Neural cell (in vitro differentiated cells): Measurements from ENCODE around the gene ENO2. TPM values are rescaled to one million over a fixed set of nuclear protein-coding genes. Genes with fewer than 3 reads are reported as not detected.
A peak's percentile ranks its signal among the peaks of the same experiment; 100 is the strongest.

ENCODE experiments used
- H2AFZ ChIP-seq: fragments of 200-600, 300-800 bp; sonication (generic), shearing (Covaris generic); 2 replicates; pipeline ENCODE4 v1.6.0; 2014; ENCODE audit warnings: low read depth, mild to moderate bottlenecking, antibody characterized with exemption, low read length, moderate library complexity
- H3F3A ChIP-seq: fragments of 200-600 bp; shearing (Covaris generic); 2 replicates; pipeline ENCODE4 v1.6.1; 2016; ENCODE audit warnings: mild to moderate bottlenecking, moderate library complexity, mixed read lengths, antibody characterized with exemption, low read length; ENCODE audit not compliant: insufficient read depth, poor library complexity, severe bottlenecking
- H3K27ac ChIP-seq: fragments of 200-600, 300-800 bp; sonication (generic), shearing (Covaris generic); 2 replicates; pipeline ENCODE4 v1.5.1; 2014; ENCODE audit warnings: mild to moderate bottlenecking, low read length, moderate library complexity
- H3K27me3 ChIP-seq: fragments of 300-800, 200-600 bp; sonication (generic), shearing (Covaris generic); 2 replicates; pipeline ENCODE4 v1.6.0; 2014; ENCODE audit warnings: mild to moderate bottlenecking, low read depth, low read length, moderate library complexity; ENCODE audit not compliant: insufficient read depth
- H3K36me3 ChIP-seq: fragments of 300-800, 200-600 bp; sonication (generic), shearing (Covaris generic); 2 replicates; pipeline ENCODE4 v1.5.1; 2014; ENCODE audit warnings: mild to moderate bottlenecking, antibody characterized with exemption, low read length, moderate library complexity; ENCODE audit not compliant: insufficient read depth
- H3K4me2 ChIP-seq: fragments of 300-800, 200-600 bp; sonication (generic), shearing (Covaris generic); 2 replicates; pipeline ENCODE4 v1.6.0; 2014; ENCODE audit warnings: mild to moderate bottlenecking, low read length
- H3K4me3 ChIP-seq: fragments of 300-800, 200-600 bp; sonication (generic), shearing (Covaris generic); 2 replicates; pipeline ENCODE4 v1.5.1; 2014; ENCODE audit warnings: mild to moderate bottlenecking, low read length, moderate library complexity
- H3K79me2 ChIP-seq: fragments of 200-600 bp; shearing (Covaris generic); replicated peaks from 2 replicates; pipeline ENCODE4 v1.6.0; 2014; ENCODE audit warnings: mild to moderate bottlenecking, low read length, moderate library complexity; ENCODE audit not compliant: insufficient read depth
- H3K9ac ChIP-seq: fragments of 300-800, 200-600 bp; sonication (generic), shearing (Covaris generic); 2 replicates; pipeline ENCODE4 v1.6.1; 2016; ENCODE audit warnings: mild to moderate bottlenecking, low read length, mixed read lengths
- H3K9me2 ChIP-seq: fragments of 200-600 bp; shearing (Covaris generic); 2 replicates; pipeline ENCODE4 v1.6.1; 2016; ENCODE audit warnings: mild to moderate bottlenecking, low read length, mixed read lengths; ENCODE audit not compliant: insufficient read depth
- H3K9me3 ChIP-seq: fragments of 200-600, 300-800 bp; sonication (generic), shearing (Covaris generic); 2 replicates; pipeline ENCODE4 v1.6.1; 2016; ENCODE audit warnings: mild to moderate bottlenecking, mixed run types, low read length, moderate library complexity, mixed read lengths
- H4K20me1 ChIP-seq: fragments of 200-600 bp; shearing (Covaris generic); 2 replicates; pipeline ENCODE4 v1.6.1; 2016; ENCODE audit warnings: mild to moderate bottlenecking, mixed run types; ENCODE audit not compliant: insufficient read depth
- CTCF ChIP-seq: fragments of 450-650 bp; IDR thresholded peaks from 2 replicates; pipeline ENCODE4 v1.5.1; 2014; ENCODE audit warnings: antibody characterized with exemption, mild to moderate bottlenecking, moderate library complexity; ENCODE audit not compliant: poor library complexity, severe bottlenecking
- EP300 ChIP-seq: fragments of 450-650 bp; conservative IDR thresholded peaks from 2 replicates; pipeline ENCODE4 v1.6.1; 2014; ENCODE audit warnings: antibody characterized with exemption, mild to moderate bottlenecking, moderate library complexity; ENCODE audit not compliant: poor library complexity, severe bottlenecking
- EZH2 ChIP-seq: fragments of 200-600, 300-800 bp; shearing (Covaris generic), sonication (generic); IDR thresholded peaks from 2 replicates; pipeline ENCODE4 v1.6.1; 2014; ENCODE audit warnings: antibody characterized with exemption, low read length, borderline replicate concordance, mild to moderate bottlenecking; ENCODE audit not compliant: insufficient read depth, poor library complexity, severe bottlenecking
- RAD21 ChIP-seq: fragments of 450-650 bp; conservative IDR thresholded peaks from 2 replicates; pipeline ENCODE4 v1.6.1; 2014; ENCODE audit warnings: antibody characterized with exemption, mild to moderate bottlenecking, moderate library complexity
- REST ChIP-seq: IDR thresholded peaks from 2 replicates; pipeline ENCODE4 v1.6.1; 2012; ENCODE audit warnings: borderline replicate concordance
- SMC3 ChIP-seq: fragments of 450-650 bp; conservative IDR thresholded peaks from 2 replicates; pipeline ENCODE4 v1.6.1; 2014; ENCODE audit warnings: antibody characterized with exemption, mild to moderate bottlenecking, moderate library complexity; ENCODE audit not compliant: poor library complexity
- TAF1 ChIP-seq: IDR thresholded peaks from 2 replicates; pipeline ENCODE4 v1.6.1; 2012; ENCODE audit warnings: low read depth
- polyA plus RNA-seq: library from polyadenylated mRNA; depleted of rRNA; stranded (reverse); fragments of >200 nt; gene quantifications from 2 replicates; pipeline ENCODE4 v1.2.3, GENCODE V29; 2014

ENO2 gene
- polyA plus RNA-seq, 1 donor from 2014 or later: 193 TPM

DNA sequence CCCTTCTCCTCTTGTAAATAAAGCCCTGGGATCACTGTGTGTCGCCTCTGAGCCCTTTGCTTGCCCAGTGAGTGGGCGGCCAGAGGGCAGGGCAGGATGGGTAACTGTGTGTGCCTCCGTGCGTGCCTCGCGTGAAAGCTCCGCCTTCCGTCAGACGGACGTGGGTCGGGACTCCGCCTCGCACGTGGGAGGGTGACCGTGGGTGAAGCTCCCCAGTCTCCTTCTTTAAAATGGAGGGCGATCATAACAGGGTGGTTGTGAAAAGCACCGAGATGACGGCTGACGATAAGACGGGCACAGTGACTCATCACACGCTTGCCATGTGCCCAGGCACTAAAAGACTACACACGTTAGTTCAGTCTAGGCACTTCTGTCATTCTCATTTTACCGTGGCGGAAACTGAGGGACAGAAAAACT is 46.9 kb downstream of the ENO2 start:
- TF ChIP-seq CTCF: no peak
- TF ChIP-seq RAD21: no peak
- TF ChIP-seq EP300: no peak
- TF ChIP-seq TAF1: no peak
- TF ChIP-seq REST: no peak
- no peak for TF ChIP-seq SMC3
- no peak for TF ChIP-seq EZH2
- H3F3A ChIP-seq: no peaks in the 10 kb centered on the region
- no peak overlapping the region for H3K4me3 ChIP-seq
- no peak overlapping the region for H3K4me2 ChIP-seq
- H3K27ac ChIP-seq: no peak overlapping the region
- no peak overlapping the region for H2AFZ ChIP-seq
- H4K20me1 ChIP-seq: no peaks in the 10 kb centered on the region
- H3K36me3 ChIP-seq: no peaks in the 10 kb centered on the region
- H3K9me3 ChIP-seq: no peaks in the 10 kb centered on the region
- no peaks in the 10 kb centered on the region for H3K9me2 ChIP-seq
- H3K79me2 ChIP-seq: no peaks in the 10 kb centered on the region
- H3K27me3 ChIP-seq: no peaks in the 10 kb centered on the region
- no peak overlapping the region for H3K9ac ChIP-seq

- H3K36me3 ChIP-seq: no peaks in the 10 kb centered on the region
- no peak overlapping the region for H3K9ac ChIP-seq
- no peak for TF ChIP-seq TAF1
- TF ChIP-seq CTCF: peak; percentile 39
- no peak overlapping the region for H2AFZ ChIP-seq
- H3K4me2 ChIP-seq: no peak overlapping the region
- H3K9me2 ChIP-seq: no peaks in the 10 kb centered on the region
- H3K9me3 ChIP-seq: no peaks in the 10 kb centered on the region
- H3K4me3 ChIP-seq: no peak overlapping the region
- no peaks in the 10 kb centered on the region for H3K79me2 ChIP-seq
- no peak overlapping the region for H3K27ac ChIP-seq
- no peaks in the 10 kb centered on the region for H4K20me1 ChIP-seq
- no peaks in the 10 kb centered on the region for H3K27me3 ChIP-seq
- H3F3A ChIP-seq: no peaks in the 10 kb centered on the region
Observed at GRCh38 chr12:6961695-6962284, 47.4 kb downstream of the ENO2 start.
